Fibroblast of skin of scalp (primary cell): Measurements from ENCODE around the gene GRK2.

Experiments
- DNase-seq: peaks from one replicate; pipeline ENCODE4 v3.0.0-alpha.2; 2013

The GRK2 gene

DNA sequence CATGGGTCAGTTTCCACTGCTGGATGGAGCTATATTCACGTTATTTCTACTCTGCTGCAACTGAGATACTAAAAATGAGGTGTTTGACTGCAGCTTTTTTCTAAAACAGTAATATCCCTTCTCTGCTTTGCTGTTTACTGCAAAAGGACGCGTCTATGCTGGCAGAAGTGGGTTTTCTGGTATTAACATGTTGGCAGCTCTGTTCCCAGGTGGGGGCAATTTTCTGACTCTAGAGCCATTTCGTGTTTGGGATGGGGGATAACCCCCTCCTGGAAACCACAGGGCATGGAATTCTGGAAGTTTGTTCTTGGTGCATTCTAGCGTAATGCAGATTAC is 4.9 kb downstream of the GRK2 start:
- DNase-seq = no peak

DNA sequence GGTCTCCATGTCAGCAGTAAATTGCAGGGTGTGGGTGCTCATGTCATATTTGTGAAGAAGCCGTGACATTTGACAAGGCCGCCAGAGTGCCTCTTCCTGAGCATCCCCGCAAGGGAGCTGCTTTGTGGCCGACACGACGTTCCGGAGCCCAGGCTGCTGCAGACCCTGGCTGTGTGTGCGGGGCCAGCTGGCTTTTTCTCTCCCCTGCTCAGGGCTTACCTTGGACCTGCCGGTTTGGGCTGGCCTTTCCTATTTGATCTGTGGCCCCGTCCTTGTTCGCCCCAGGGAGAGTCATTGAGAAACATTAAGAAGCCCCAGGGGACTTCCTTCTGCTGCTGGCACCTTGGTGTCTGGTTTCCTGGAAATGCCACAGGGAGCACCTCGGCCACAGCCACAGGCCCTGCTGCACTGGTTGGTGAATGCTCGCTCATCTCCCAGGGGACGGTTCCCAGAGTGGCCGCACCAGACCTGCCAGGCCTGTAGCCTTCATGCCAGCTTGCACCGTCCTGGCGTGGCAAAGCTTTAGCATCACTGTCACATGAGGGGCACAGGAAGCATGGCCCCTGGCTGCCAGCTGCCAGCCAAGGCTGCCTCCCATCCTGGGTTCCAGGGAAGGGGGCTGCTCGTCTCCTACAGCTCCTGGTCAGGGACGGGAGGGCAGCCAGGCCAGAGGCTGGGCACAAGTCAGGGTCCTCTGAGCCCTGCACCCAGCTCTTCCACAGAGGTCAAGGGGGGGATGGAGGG is 5.4 kb downstream of the GRK2 start:
- no peak for DNase-seq

DNA sequence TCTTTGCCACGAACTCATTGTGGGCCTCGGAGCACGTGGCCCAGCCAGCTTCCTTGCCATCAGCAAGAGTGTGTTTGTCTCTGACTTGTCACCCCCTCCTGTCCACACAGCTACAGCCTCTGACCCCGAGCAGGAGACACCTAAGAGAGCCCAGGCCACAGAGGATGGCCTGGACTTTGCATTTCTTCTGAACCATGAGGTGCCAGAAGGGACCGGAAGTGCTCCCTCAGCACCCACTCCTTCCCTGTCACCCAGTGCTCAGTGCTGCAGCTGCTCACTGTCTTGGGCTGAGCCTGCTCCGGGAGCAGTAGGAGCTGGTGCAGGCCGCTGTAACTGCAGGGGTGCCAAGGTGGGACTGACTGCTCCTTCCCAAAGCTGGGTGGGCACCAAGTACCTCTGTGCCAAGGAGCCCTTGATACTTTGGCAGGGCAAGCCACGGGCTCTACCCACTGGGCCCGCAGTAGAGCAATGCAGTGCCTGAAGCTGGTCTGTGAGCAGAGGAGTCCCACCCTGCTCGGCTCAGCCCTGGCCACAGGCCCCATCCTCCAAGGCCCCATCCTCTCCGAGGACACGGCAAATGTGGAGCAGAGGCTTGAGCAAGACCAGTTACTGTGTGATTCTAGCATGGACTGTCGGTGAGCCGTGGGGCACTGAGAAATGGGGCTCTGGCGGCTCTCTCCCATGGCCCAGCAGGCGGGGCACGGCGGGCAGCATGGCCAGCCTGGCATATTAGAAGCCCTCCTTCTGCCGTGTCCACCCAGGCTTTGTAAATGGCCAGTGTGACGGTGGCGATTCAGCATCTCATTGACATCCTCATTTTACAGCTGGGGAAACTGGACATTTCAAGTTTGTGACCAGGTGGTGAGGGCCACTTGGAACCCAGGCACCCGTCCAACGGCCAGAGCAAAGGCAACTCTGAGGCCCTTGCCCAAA is 6.3 kb downstream of the GRK2 start:
- no peak for DNase-seq

DNA sequence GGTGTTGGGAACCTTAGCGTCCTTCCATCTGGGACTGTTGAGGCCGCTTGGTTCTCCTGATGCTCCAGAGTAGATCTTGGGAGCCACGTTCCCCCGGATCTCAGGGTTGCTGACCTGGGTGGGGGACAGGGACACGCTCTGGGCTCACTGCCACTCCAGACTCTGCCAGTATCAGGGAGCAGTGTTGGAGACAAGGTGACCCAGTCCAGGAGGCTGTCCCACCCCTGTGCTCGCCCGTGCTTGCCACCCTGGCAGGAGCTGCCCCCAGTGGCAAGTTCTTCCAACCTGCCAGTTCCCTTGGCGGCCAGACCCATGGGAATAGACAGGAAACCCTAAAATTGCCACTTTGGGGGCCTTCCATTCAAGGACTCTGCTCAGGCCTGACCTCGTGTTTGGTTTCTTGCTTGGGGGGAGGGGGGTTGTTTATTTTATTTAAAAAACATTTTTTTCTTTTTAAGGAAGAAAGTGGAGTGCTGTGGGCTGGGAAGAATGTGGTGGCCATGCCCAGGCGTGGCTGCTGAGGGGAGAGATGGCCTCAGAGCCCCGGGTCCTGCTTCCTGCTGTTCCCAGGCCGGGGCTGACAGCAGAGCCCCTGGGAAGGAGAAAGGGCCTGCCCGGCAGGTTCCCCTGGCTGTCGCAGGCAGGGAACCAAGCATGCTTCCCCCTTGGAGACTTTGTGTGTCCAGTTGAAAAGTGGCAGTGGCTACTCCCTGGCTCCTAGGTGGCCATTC is 7.2 kb downstream of the GRK2 start:
- peak; percentile 47 for DNase-seq

DNA sequence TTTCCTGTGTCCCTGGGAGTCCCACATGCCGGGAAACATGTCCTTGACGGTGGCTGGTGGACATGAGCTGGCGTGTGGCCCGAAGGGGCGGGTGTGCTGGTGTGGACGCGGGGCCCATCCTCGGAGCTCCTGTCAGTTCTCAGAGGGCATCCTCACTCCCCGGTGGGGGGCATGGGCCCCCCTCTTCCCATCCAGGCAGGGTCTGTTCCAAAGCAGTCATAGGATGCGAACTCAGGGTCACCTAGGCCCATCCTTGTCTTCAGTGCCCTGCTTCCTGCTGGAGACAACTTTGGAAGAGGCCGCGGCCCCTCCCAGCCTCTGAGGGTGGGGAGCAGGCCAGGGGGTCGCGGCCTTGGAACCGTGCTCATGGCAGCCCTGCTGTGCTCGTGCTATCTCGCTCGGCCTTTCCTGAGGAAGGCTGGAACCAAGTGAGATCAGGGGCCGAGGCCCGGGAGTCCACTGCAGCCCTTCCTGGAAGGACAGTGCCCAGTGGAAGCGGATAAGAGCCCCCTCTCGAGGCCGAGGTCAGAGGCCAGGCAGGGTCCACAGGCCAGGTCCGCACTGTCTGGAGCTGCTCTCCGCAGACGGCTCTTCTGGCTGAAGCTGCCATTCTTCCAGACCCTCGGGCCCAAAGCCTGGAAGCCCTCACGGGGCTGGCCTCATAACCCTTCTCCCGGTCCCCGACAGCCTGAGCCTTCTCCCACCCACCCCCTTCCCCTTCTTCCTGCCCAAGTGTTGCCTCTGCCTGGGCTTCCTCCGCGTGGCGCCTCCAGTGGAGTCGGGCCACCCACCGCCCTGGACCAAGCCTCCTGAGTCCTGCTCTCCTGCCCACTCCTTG is 8.7 kb downstream of the GRK2 start:
- DNase-seq = no peak

DNA sequence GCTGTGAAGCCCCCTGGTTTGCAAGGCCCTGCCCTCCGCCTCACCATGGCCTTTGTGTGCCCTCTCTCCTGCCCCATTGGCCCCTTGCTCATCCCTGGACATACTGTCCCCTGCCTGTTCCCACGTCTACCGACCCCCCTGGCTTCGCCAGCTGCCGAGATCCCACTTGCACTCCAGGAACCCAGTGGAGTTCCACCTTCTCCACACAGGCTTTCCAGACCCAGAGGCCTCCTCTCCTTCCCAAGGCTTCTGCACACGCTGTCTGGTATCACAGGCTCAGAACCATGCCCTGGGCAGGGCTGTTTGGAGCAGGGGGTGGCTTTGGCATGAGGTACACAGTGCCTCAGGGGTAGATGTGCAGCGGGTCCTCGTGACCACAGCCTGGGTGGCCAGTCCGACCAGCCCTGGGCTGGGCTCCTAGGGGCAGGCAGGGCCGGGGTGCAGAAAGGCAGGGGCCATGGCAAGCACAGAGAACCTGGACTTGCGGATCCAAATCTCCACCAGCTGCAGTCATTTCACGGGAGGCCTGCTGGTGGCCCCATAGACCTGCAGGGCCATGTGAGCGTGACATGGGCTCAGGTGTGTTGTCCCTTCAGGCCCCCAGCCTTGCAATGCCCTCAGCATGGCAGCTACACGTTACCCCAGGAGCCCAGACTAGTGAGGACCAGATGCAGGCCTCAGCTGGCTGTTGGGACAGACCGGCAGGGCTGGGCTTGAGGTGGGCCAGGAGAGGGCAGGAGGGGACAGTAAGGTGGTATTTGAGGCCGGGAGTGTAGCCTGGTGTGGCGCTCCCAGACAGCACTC is 9.5 kb downstream of the GRK2 start:
- no peak for DNase-seq

DNA sequence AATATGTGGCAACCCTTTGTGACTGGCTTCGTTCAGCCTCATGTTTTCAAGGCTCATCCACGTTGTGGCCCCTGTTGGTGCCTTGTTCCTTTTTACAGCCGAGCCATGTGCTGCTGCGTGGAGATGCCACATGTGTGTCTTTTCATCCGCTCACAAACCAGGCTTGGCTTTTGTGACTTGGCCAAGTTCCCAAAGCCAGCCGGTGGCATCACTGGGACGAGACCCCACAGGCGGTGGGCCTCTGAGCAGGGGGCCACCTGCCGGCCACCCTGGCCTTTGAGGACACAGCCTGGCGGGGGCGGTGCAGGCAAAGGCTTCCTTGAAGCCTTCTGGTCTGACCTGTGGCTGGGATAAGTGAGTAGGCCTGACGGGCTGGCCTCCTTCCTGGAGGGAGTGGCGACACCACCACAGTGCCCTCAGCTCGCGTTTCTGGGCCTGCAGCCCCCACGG is 10.5 kb downstream of the GRK2 start:
- peak; percentile 25 for DNase-seq

DNA sequence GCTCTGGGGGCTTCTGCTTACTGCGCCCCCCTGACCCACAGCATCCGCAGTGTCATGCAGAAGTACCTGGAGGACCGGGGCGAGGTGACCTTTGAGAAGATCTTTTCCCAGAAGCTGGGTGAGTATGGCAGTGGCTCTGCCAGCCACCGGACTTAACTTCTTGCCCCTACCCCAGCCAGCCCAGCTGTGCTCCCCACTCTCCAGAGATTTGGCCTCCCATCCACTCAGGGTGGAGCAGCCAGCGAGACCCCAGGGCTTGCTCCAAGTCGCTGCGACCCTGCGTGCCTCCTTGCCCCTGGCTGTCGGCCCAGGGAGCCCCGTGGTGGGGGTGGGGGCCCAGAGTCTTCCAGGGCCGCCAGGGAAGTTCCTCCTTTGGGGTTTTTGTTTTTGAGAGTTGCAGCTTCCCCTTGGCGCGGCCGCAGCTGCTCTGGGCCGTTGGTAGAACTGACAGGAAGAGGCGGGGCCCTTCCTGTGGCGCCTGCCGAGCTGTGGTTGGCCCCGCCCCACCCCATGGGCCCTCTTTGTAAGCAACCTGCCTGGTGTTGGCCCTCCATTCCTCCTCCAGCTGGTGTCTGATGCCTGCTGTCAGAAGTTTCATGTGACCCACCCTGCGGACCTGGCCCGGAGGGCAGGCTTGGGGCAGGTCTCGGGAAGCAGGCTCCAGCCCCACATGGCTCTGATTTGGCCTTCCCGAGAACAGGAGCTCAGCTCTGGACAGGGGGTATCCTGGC is 11.1 kb downstream of the GRK2 start:
- peak; percentile 77 for DNase-seq

DNA sequence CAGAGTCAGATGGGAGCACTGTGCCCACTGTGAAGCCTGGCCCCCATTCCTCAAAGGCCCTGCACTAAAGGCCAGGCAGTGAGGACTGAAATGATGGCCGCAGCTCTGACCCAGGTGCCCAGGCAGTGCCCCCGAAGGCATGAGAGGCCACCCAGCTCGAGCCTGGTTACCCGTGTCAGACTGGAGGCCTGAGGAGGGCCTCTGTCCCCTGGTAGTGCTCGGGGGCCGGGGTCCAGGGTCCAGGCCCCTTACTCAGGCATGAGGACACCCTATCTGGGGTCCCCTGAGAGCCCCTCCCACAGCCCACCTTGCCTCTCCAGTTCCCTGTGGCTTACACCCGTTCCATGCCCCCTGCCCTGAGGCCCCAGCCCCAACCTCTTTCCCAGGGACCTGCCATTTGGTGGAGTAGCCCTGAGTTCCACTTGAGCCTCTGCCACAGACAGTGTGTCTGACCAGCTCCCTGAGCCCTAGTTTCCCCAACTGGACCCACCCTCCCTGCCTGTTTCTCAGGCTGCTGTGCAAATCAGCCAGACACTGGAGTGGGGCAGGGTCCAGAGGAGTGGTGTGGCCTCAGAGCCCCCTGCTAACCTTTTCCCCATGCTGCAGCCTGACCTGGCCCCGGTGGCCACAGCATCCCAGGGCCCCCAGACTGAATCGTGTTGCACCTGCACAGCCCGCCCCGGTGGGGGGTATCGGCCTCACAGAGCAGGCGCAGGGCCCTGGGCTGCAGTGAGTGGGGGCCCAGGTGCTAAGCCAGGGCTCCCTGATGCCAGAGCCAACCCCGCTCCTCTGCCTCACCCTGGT is 12.1 kb downstream of the GRK2 start:
- DNase-seq = no peak

DNA sequence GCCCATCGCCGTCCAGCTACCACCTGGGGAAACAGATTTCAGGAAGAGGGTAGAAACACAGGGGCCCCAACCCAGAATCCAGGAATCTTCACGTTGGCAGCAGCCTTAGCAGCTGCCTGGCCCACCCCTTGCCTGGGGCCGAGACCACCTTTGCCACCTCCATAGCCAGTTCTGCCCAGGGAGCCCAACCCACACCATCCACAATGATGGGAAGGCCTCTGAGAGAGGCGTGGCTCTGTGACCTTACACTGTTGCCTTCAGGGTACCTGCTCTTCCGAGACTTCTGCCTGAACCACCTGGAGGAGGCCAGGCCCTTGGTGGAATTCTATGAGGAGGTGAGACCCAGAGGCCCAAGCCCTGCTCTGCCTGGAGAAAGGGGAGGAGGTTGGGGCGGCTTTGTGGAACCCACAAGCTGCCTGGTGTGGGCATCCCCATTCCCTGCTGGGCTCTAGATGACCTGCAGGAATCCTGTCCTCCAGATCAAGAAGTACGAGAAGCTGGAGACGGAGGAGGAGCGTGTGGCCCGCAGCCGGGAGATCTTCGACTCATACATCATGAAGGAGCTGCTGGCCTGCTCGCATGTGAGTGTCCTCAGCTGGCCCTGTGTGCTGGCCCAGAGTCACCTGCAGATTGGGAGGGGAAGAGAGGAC is 12.8 kb downstream of the GRK2 start:
- no peak for DNase-seq

DNA sequence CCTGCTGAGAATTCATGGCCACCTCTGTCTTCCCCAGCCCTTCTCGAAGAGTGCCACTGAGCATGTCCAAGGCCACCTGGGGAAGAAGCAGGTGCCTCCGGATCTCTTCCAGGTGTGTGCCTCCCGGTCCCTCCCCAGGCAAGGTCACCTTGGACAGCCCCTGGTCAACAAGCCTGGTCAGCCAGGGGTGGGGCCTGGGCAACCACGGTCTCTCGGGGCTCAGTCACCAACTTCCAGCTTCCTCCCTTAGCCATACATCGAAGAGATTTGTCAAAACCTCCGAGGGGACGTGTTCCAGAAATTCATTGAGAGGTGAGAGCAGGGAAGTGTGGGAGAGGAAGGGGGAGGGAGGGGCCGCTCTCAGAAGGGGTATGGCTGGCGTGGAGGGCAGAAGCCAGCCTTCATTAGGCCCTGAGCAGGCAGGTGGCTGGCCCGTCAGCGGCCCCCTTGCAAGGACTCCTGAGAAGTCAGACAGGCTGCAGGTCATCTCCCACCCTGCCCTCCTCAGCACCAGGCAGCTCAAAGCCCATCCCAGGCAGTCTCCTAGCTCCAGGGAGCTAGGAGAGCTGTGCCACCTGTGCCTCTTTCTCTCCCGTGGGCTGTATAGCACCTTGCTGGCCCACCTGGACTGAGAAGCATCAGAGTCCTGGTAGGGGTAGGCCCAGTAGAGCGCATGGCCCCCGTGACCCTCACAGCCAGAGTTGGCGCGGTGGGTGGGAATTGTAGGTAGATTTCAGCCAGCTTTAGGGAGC is 13.5 kb downstream of the GRK2 start:
- DNase-seq = no peak

DNA sequence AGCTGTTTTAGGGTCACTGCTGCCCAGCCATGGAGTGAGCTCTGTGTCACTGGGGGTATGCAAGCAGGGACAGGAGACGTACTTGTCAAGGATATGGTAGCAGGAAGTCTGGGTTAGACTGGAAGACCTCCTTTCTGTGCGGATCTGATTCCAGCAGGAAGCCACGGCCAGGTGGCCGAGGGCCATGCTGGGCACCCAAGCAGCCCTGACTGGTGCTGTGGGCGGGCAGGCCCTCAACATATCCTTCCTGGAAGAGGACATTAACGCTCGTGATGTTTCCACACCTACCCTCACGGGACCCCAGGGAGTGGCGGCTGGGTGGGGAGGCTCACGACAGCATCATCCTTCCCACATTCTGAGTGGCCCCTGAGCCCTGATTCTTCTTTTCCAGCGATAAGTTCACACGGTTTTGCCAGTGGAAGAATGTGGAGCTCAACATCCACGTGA is 14.1 kb downstream of the GRK2 start:
- DNase-seq = no peak

DNA sequence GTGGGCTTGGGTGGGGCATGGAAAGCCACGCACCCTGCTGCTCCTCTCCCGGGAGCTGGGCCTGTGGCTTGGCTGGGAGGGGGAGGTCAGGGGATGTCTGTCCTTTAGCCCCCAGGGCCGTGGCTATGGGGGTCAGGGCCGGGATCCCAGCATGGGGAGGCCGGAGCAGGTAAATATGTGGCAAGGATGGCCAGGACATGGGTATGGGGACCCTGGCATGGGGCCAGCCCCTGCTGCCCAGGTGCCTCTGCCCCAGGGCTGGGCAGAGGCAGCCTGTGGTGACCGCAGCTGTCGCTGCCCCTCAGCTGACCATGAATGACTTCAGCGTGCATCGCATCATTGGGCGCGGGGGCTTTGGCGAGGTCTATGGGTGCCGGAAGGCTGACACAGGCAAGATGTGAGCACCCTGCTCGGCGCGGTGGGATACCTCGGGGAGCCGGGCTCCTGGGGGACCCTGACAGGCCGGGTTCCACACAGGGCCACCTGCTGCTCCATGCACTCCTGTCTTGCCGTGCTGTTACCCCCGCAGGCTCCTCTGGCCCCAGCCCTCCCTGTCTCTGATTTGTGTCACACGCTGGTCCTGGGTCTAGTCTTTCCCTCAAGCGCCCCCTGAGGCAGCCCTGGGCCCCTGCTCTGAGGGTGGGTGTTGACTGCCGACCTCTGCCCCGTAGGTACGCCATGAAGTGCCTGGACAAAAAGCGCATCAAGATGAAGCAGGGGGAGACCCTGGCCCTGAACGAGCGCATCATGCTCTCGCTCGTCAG is 14.7 kb downstream of the GRK2 start:
- no peak for DNase-seq

DNA sequence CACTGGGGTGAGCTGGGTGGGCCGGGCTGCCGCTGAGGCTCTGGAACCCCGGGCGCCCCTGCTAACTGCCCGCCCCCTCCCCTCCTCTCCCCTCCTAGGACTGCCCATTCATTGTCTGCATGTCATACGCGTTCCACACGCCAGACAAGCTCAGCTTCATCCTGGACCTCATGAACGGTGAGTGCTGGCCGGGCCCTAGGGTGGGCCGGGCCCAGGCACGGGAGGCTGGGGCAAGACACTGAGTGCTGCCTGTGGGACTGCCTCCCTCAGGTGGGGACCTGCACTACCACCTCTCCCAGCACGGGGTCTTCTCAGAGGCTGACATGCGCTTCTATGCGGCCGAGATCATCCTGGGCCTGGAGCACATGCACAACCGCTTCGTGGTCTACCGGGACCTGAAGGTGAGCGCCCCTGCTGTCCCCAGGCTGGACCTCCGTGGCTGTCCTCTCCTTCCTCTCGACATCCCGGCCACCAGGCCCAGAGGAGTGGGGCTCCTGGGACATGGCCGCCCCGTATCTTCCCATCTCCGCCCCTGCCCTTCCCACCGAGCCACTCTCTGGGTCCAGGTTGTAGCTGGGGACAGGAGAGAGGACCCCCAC is 15.4 kb downstream of the GRK2 start:
- DNase-seq = no peak

DNA sequence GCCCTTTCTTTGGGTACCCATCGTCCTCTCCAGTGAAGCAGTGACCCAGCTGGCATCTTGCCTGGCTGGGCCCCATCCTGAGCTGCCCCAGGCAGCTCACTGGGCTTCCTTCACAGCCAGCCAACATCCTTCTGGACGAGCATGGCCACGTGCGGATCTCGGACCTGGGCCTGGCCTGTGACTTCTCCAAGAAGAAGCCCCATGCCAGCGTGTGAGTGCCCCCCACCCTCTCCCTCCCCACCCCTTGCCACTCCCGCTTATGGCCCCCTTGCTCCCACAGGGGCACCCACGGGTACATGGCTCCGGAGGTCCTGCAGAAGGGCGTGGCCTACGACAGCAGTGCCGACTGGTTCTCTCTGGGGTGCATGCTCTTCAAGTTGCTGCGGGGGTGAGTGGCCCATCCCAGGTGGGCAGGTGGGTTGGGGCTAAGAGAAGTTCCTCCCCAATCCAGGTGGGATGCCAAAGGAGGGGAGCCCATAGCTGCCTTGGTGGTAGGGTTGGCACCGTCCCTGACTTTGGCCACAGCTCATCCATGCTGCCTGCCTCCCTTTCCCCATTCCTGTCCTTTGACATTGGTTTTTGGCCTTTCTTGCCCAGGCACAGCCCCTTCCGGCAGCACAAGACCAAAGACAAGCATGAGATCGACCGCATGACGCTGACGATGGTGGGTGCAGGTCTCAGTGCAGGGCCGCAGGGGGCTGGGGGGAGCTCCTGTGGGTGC is 16.0 kb downstream of the GRK2 start:
- DNase-seq = no peak

DNA sequence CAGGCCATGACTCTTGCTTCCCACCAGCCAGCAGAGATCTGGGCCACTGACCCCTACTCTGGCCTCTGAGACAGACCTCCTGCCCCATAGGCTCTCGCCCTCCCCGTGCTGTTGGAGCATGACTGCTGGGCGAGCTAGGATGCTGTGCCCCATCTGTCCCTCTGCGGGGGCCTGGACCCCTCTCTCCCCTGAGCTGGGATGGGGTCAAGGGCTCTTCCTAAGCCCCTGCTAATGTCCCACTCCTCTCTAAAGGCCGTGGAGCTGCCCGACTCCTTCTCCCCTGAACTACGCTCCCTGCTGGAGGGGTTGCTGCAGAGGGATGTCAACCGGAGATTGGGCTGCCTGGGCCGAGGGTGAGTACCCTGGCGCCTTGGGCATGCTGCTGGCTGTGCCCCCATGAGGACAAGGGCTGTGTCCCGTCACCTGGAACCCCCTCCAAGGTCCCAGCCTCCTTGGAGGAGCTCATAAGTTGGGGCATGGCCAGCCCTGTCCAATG is 16.7 kb downstream of the GRK2 start:
- DNase-seq = no peak
